ENCODE data around the gene BCAS1. TPM values are rescaled to one million over a fixed set of nuclear protein-coding genes. Genes with fewer than 3 reads are reported as not detected.

BCAS1 gene
- total RNA-seq, 1 experiment from 2014 or later = 1.2 TPM

DNA sequence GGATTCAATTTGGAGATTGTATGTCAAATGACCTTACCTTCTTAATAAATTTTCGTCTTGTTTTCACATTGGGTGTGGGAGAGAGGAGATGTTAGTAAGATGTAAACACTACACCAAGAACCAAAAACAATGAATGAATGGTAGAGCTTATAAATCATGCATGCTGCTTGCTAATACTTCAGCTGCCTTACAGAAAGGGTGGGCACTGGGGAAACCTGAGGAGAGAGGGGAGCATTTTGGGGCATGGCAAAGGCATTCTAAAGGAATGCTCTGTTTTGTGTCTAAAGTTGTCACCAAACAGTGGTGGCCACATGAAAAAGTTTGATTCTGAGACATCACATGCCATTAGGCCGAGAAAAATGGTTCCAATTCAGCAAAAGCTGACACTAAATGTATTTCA is 80.4 kb downstream of the BCAS1 start:
- Histone ChIP-seq H3K4me3 (ENCODE audit: low read depth, low read length) (no peak overlapping the region), H3K4me1 (no peaks in the 10 kb centered on the region), H3K9me3 (no peaks in the 10 kb centered on the region; the same call in 1 of the 2 replicates), H3K27me3 (replicated peaks; ENCODE audit: control insufficient read depth, insufficient read depth, low read length) (no peaks in the 10 kb centered on the region), H3K36me3 (ENCODE audit: control insufficient read depth, insufficient read depth, low read length) (no peaks in the 10 kb centered on the region)
- H3K36me3 Mint-ChIP-seq (ENCODE audit: insufficient read depth, unreplicated experiment) = no peaks in the 10 kb centered on the region
- H3K4me3 Mint-ChIP-seq (ENCODE audit: unreplicated experiment) = no peak overlapping the region
- ChIA-PET POLR2A (no interaction called here), CTCF (no interaction called here)
- TF ChIP-seq, protein P1, sequence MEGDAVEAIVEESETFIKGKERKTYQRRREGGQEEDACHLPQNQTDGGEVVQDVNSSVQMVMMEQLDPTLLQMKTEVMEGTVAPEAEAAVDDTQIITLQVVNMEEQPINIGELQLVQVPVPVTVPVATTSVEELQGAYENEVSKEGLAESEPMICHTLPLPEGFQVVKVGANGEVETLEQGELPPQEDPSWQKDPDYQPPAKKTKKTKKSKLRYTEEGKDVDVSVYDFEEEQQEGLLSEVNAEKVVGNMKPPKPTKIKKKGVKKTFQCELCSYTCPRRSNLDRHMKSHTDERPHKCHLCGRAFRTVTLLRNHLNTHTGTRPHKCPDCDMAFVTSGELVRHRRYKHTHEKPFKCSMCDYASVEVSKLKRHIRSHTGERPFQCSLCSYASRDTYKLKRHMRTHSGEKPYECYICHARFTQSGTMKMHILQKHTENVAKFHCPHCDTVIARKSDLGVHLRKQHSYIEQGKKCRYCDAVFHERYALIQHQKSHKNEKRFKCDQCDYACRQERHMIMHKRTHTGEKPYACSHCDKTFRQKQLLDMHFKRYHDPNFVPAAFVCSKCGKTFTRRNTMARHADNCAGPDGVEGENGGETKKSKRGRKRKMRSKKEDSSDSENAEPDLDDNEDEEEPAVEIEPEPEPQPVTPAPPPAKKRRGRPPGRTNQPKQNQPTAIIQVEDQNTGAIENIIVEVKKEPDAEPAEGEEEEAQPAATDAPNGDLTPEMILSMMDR (IDR thresholded peaks at IDR 0.05; ENCODE audit: insufficient read depth in 1 of 2, low read depth in 1 of 2, low read length in 1 of 2, severe bottlenecking in 1 of 2, unreplicated experiment in 1 of 2) = no peak
- peaks cover 31% of the 10 kb centered on the region for H3K27me3 Mint-ChIP-seq (ENCODE audit: insufficient read depth, unreplicated experiment)
- intact Hi-C loops (cut with micrococcal nuclease; ENCODE audit: unreplicated experiment) = loop anchor here (5.0 kb wide), 1 partner anchor 72 kb away; no protein-coding TSS in a partner anchor
- DNase-seq = no peak
- H3K9me3 Mint-ChIP-seq (ENCODE audit: unreplicated experiment) = no peaks in the 10 kb centered on the region
- no peak overlapping the region for H3K27ac Mint-ChIP-seq (ENCODE audit: unreplicated experiment)
- no peaks in the 10 kb centered on the region for H3K4me1 Mint-ChIP-seq (ENCODE audit: low read depth, unreplicated experiment)
- BruUV-seq (replicated peaks) = no TSS peak

DNA sequence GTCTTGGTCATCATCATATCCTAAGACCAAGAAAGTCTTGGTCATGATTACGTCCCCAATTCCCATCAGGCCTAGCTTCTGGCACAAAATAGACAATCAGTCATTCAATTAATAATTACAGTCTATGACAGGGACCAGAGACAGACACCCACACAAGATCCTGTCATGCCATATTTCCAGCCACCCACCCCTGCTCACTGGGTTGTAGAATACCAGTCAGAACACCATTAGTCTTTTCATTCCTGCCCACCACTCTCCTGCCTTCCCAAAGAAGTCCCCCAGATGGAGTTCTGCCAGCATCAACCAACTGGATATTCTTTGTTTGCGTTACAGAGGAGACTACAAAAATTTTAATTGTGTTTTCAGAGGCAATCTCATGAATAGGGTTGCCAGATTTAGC is 81.0 kb downstream of the BCAS1 start:
- H3K27me3 Mint-ChIP-seq (ENCODE audit: insufficient read depth, unreplicated experiment) = peaks cover 35% of the 10 kb centered on the region
- H3K27me3 ChIP-seq (replicated peaks; ENCODE audit: control insufficient read depth, insufficient read depth, low read length) = no peaks in the 10 kb centered on the region
- H3K4me1 Mint-ChIP-seq (ENCODE audit: low read depth, unreplicated experiment) = no peaks in the 10 kb centered on the region
- POLR2A ChIA-PET = no interaction called here
- no peaks in the 10 kb centered on the region for H3K4me1 ChIP-seq
- TF ChIP-seq, protein P1 (IDR thresholded peaks at IDR 0.05; ENCODE audit: insufficient read depth in 1 of 2, low read depth in 1 of 2, low read length in 1 of 2, severe bottlenecking in 1 of 2, unreplicated experiment in 1 of 2) = no peak
- CTCF ChIA-PET = no interaction called here
- intact Hi-C loops (cut with micrococcal nuclease; ENCODE audit: unreplicated experiment) = no loop called here
- no peaks in the 10 kb centered on the region for H3K36me3 ChIP-seq (ENCODE audit: control insufficient read depth, insufficient read depth, low read length)
- H3K36me3 Mint-ChIP-seq (ENCODE audit: insufficient read depth, unreplicated experiment) = no peaks in the 10 kb centered on the region
- H3K9me3 ChIP-seq = no peaks in the 10 kb centered on the region; the same call in 1 of the 2 replicates
- H3K9me3 Mint-ChIP-seq (ENCODE audit: unreplicated experiment) = no peaks in the 10 kb centered on the region
- H3K4me3 ChIP-seq (ENCODE audit: low read depth, low read length) = no peak overlapping the region
- H3K27ac Mint-ChIP-seq (ENCODE audit: unreplicated experiment) = no peak overlapping the region
- DNase-seq = no peak
- BruUV-seq (replicated peaks) = no TSS peak
- no peak overlapping the region for H3K4me3 Mint-ChIP-seq (ENCODE audit: unreplicated experiment)

DNA sequence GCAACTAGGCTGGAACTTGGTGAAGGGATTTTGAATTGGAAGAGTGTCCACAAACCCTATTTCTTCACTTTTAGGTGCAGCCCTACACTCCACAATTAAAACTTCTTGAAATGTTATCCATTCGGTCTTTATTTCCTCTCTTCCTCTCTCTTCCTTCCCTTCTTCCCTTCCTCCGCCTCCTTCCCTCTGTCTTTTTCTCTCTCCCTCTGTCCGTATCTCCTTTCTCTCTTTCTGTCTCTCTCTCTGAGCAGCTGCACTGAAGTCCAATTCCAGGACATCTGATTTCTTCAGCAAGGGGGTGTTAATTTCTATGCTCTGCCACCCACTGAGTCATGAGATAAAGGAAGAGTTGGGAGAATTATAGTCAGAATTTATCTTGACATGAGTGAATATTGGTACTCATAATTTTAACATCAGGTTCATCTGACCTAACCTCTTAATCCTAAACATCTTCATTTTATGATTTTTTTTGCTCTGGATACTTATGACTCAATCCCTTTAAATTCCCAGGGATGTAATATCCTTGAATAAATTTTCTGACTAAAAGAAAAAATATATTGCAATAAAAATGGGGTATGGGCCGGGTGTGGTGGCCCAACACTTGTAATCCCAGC is 84.2 kb downstream of the BCAS1 start:
- H3K4me1 ChIP-seq = no peaks in the 10 kb centered on the region
- H3K27me3 Mint-ChIP-seq (ENCODE audit: insufficient read depth, unreplicated experiment) = peaks cover 27% of the 10 kb centered on the region
- H3K27me3 ChIP-seq (replicated peaks; ENCODE audit: control insufficient read depth, insufficient read depth, low read length) = 0 out of 2 replicates have a peak, but pooled peaks cover 1% of the 10 kb centered on the region
- no peak overlapping the region for H3K4me3 Mint-ChIP-seq (ENCODE audit: unreplicated experiment)
- POLR2A ChIA-PET = no interaction called here
- H3K36me3 ChIP-seq (ENCODE audit: control insufficient read depth, insufficient read depth, low read length) = no peaks in the 10 kb centered on the region
- H3K27ac Mint-ChIP-seq (ENCODE audit: unreplicated experiment) = no peak overlapping the region
- CTCF ChIA-PET = no interaction called here
- DNase-seq = no peak
- intact Hi-C loops (cut with micrococcal nuclease; ENCODE audit: unreplicated experiment) = no loop called here
- no peak overlapping the region for H3K4me3 ChIP-seq (ENCODE audit: low read depth, low read length)
- no peaks in the 10 kb centered on the region for H3K36me3 Mint-ChIP-seq (ENCODE audit: insufficient read depth, unreplicated experiment)
- H3K9me3 ChIP-seq = no peaks in the 10 kb centered on the region
- no TSS peak for BruUV-seq (replicated peaks)
- H3K4me1 Mint-ChIP-seq (ENCODE audit: low read depth, unreplicated experiment) = no peaks in the 10 kb centered on the region
- TF ChIP-seq, protein P1 (IDR thresholded peaks at IDR 0.05; ENCODE audit: insufficient read depth in 1 of 2, low read depth in 1 of 2, low read length in 1 of 2, severe bottlenecking in 1 of 2, unreplicated experiment in 1 of 2) = no peak
- no peaks in the 10 kb centered on the region for H3K9me3 Mint-ChIP-seq (ENCODE audit: unreplicated experiment)
